EH (cell line): ENCODE results near the gene CERK.

Experiments
- DNase-seq: peaks from one replicate; pipeline ENCODE4 v3.0.0-alpha.2; 2015; ENCODE audit warnings: low read depth

The CERK gene

GRCh38 chr22:46699091-46699490, 39.0 kb downstream of the CERK start:
- no peak for DNase-seq

GRCh38 chr22:46697811-46698515, 40.1 kb downstream of the CERK start:
- DNase-seq: no peak

GRCh38 chr22:46696614-46697013, 41.4 kb downstream of the CERK start:
- DNase-seq: no peak

- DNase-seq: no peak
Observed at GRCh38 chr22:46696229-46696518, 41.9 kb downstream of the CERK start.

GRCh38 chr22:46695346-46696228, 42.5 kb downstream of the CERK start:
- no peak for DNase-seq

- no peak for DNase-seq
Observed at GRCh38 chr22:46694416-46695170, 43.5 kb downstream of the CERK start.

- DNase-seq: no peak
Observed at GRCh38 chr22:46693634-46694415, 44.2 kb downstream of the CERK start.

GRCh38 chr22:46691571-46691970, 46.5 kb downstream of the CERK start:
- DNase-seq: no peak

- no peak for DNase-seq
Observed at GRCh38 chr22:46690146-46690545, 47.9 kb downstream of the CERK start.

GRCh38 chr22:46688949-46689348, 49.1 kb downstream of the CERK start:
- no peak for DNase-seq

- no peak for DNase-seq
Observed at GRCh38 chr22:46687460-46687859, 50.6 kb downstream of the CERK start.

- DNase-seq: no peak
Observed at GRCh38 chr22:46687048-46687444, 51.0 kb downstream of the CERK start.

- no peak for DNase-seq
Observed at GRCh38 chr22:46686221-46687047, 51.6 kb downstream of the CERK start.

GRCh38 chr22:46684706-46685105, 53.3 kb downstream of the CERK start:
- no peak for DNase-seq

- no peak for DNase-seq
Observed at GRCh38 chr22:46682011-46682731, 55.9 kb downstream of the CERK start.

GRCh38 chr22:46681010-46681409, 57.0 kb downstream of the CERK start:
- DNase-seq: no peak

- no peak for DNase-seq
Observed at GRCh38 chr22:46679706-46680269, 58.3 kb downstream of the CERK start.

GRCh38 chr22:46678785-46679700, 59.0 kb downstream of the CERK start:
- DNase-seq: peak; percentile 27
